ENCODE measurements around the gene HMGCS2.
"Not testable (repeated sequence)": the region's sequence is repeated elsewhere in the genome, so short reads cannot be mapped to it uniquely, and the experiment has no call there.

Gene HMGCS2

DNA sequence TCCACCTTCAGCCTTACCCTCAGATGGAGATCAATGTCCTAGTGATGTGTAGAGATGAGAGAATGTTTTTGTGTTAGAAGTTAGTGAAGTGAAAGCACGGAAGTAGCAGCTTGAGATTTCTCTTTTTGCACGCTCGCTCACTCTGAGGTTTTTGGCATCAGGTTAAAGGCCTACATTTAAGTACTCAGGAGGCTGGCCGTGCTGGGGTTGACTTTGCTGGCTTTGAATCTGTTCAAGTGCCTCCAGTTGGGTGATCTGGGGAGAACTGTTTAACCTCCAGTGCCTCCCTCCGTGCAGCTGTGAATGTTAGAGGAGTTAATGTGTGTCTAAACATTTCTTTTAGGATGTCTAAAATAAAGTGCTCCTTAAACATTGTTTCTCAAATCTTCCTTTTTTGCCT lies 43.1 kb downstream of the HMGCS2 start:
- DNase-seq: no peak

DNA sequence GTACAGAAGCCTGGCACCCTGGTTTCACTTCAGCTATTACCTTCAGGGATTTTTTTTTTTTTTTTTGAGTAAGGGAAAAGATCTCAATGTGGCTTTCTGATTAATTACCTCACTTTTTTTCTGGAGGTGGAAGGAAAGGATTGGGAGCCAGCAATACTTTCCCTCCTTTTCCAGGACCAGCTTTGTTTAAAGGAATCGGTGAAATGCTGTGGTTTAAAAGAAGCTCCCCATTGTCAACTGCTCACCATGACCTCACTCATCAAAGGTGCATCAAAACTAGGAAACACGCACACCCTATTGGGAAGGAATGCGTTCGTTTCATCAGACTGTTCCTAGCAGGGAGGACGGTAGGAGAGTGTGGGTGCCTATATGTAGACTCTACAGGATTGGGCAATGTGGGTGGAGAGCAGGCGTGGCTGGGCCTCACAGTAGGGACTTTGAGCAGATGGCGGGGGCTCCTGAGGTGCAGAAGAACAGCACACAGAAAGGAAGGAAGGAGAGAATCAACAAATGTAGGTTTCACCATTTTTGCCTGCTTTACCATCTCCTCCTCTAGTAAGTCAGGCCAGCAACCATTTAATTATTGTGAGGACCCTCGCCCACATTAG lies 44.0 kb downstream of the HMGCS2 start:
- no peak for DNase-seq

GRCh38 chr1:119721896-119722295 lies 46.8 kb downstream of the HMGCS2 start:
- DNase-seq: no peak

DNA sequence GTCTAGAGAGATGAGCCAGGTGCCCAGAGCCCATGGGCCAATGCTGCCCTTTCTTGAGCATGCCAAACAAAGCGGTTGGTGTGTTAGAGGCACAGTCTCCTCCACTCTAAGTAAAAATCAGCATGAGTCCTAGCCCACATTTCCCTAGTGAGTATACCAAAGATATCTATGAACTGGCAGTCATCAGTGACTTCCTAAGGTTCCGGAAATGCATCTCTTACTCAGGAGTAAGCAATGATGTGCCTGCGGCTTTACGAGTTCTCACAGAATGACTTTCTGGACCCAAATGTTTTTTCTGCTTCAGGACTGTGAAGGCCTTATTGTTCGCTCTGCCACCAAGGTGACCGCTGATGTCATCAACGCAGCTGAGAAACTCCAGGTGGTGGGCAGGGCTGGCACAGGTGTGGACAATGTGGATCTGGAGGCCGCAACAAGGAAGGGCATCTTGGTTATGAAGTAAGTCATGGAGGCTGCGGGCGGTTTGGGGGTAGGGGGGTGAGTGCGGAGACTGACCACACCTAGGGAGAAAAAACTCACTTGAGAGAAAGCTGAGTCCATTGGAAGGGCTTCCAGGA lies 47.8 kb downstream of the HMGCS2 start:
- no peak for DNase-seq

- DNase-seq: no peak
These were observed 49.7 kb downstream of the HMGCS2 start for GRCh38 chr1:119718972-119719371.

DNA sequence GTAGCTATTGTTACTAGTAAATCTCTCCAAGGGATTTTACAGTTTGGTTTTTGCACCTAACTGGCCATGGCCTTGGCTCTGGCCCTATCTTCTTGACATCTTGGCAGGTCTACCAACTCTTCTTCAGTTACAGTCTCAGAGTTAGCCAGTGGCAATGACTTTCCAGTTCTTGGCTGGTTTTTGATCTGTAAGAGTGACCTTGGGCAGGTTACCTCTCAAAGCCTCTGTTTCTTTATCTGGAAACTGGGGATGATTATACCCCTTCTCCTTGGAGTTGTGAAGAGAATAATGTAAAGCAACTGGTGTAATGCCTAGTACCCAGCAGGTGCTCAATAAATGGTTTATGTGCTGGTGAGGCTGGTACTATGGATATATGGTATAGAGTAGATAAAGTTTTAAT lies 50.3 kb downstream of the HMGCS2 start:
- DNase-seq: no peak

DNA sequence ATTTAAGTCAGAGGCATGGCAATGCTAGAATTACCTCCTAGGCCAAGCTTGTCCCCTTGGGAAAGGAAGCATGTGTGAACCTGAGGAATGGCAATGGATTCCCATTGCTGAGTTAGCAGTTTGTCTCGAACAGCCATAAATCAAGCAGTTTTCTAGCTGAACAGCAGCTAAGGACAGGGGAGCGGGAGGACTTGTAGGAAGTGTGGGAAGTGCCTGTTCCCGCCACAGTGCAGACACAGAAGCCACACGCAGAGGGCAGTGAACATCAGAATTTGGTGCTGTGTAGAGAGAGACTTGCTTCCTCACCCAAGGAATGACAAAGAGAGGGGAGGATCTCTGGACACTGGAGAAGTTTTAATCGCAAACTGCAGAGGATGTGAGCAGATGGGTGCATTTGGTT lies 53.2 kb downstream of the HMGCS2 start:
- no peak for DNase-seq

GRCh38 chr1:119714583-119714982 lies 54.1 kb downstream of the HMGCS2 start:
- no peak for DNase-seq

- DNase-seq: peak; percentile 24
These were observed 54.8 kb downstream of the HMGCS2 start for GRCh38 chr1:119713749-119714456.

DNA sequence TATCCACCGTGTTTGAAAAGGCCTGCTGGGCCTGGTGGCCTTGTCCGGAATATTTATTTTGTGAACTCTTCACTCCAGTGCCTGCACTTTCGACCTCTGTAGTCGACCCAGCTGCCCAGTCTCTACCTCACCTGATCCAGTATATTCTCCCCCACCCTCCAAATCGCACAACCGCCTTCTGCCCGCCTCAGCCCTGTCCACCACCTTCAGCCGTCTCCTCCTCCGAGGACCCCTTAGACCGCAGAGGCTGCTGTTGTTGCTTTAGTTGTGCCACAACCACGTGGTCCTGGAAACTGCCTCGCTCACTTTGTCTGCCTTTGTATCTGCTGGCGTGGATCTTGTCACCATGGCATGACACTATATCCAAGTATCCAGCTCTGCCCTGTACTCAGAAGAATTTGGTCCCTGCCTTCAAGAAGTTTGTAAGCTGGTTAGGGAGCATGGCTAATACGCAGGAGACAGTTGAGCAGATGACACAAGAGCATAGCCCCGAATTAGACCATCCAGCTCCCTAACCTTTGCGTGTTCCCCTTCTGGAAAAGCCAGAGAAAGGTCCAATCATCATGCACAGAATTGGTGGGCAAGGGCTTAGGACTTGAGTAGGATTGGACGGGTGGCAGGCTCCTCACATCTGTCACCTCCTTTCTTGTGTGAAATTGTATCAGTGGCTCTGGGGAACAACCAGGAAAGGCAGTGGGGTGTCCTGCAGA lies 55.5 kb downstream of the HMGCS2 start:
- peak; percentile 6 for DNase-seq

DNA sequence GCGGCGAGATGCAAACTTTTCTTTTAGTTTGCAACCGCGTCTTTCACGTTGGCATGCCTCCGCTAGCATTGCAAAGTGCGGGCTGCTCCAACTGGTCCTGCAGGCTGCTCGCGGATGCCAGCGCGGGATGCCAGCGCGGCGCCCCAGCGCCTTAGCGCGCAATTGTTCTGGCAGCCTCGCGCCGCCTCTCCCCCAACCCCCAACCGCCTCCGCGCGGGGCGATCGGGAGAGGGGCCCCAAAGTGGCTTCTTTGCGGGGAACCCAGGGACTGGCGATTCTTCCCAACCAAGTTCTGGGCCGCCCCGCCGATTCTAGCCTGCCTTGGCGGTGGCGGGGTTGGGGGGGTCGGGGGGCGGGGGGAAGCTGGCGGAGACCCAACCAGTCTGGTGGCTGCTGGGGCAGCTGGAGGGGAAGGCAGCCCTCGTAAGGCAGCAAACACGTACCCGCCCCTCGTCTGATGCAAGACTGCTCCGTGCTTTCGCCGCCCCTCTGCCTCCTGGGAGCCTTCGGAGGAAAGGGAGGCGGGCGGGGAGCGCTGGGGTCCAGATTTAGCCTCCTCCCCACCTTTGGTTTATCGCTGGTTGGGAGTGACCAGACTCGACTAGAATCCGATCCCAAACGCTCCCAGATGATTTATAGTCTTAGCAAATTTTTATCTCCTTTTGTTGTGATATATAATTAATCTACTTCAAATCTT lies 56.2 kb downstream of the HMGCS2 start:
- peak; percentile 68 for DNase-seq

DNA sequence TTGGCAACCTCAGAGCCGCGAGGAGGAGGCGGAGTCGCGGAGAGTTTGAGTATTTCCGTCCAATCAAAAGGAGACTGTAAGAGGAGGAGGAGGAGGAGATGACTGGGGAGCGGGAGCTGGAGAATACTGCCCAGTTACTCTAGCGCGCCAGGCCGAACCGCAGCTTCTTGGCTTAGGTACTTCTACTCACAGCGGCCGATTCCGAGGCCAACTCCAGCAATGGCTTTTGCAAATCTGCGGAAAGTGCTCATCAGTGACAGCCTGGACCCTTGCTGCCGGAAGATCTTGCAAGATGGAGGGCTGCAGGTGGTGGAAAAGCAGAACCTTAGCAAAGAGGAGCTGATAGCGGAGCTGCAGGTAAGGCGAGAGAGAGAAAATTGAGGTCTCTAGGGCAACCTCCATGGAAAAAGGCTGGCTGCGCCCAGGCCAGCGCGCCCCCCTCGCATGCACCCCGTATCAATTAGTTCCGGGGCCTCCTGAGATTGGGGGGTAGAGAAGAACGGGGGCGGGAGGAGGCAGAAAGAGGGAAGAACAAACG lies 56.8 kb downstream of the HMGCS2 start, which contains the start of gene PHGDH:
PHGDH (plus strand) TSS at position 131 of the 538 bp plus-strand sequence; CDS start at position 220, 89 bp downstream.
- peak; percentile 79 for DNase-seq

GRCh38 chr1:119711356-119711803 lies 57.3 kb downstream of the HMGCS2 start:
- DNase-seq: not testable (repeated sequence)

- DNase-seq: not testable (repeated sequence)
These were observed 62.1 kb downstream of the HMGCS2 start for GRCh38 chr1:119706599-119706998.

DNA sequence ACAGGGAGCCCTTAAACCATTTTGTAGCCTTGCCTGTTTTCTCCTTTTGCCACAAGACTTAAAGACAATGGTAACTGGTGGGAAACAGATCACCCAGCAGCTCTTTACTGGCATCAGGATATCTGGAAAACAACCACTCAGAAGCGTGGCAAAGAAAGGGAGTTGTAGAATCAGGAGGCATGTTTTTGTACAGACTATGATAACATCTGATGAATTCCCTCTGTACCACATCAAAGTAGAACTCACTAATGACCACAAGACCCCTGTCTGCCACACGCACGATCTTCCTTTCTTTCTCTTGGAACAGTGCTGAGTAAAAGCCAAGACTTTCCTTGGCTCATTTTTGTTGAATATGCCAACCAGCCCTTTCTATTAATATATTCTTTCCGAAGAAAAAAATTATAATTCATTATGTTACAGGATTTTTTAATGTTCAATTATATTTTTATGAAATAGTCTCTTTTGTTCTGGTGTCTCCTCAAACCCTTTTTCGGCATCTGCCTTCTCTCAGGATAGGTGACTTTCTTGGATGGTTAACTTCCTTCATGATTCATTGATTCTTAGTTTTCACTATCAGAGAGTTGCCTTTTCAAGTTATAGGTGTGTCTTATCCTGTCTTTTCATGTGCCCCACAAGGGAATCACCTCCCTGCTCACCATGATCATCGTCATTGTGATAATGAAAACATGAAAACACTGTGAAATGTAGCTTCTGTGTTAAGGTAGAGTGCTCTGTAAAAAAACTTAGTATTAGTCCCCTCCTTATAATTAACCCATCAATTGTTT lies 64.8 kb downstream of the HMGCS2 start:
- DNase-seq: no peak

DNA sequence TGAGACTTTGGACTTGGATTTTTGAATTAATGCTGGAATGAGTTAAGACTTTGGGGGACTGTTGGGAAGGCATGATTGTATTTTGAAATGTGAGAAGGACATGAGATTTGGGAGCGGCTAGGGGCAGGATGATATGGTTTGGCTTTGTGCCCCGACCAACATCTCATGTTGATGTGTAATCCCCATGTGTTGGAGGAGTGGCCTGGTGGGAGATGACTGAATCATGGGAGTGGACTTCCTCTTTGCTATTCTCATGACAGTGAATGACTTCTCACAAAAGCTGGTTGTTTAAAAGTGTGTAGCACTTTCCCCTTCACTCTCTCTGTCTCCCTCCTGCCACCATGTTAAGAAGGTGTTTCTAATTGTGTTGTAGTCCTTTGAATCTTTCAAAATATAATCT lies 66.3 kb downstream of the HMGCS2 start:
- DNase-seq: no peak

DNA sequence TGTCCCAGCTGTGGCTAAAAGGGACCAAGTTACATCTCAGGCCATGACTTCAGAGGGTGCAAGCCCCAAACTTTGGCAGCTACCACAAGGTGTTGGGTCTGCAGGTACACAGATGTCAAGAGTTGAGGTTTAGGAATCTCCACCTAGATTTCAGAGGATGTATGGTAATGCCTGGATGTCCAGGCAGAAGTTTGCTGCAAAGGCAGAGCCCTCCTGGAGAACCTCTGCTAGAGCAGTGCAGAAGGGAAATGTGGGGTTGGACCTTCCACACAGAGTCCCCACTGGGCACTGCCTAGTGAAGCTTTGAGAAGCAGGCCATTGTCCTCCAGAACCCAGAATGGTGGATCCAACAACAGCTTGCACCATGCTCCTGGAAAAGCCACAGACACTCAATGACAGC lies 67.0 kb downstream of the HMGCS2 start:
- no peak for DNase-seq

DNA sequence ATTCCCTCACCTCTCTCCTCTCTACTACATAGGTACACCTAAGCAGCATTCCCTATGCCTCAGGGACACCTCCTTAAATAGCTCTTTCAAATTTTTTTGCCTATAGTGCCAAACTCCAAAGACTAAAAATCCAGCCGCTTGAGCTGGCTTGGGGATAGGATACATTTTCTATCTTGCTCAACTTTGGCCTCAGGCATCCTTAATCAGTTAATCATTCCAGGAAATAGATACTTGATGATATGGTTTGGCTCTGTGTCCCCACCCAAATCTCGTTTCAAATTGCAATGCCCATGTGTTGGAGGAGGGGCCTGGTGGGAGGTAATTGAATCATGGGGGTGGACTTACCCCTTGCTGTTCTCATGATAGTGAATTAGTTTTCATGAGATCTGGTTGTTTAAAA lies 68.4 kb downstream of the HMGCS2 start:
- no peak for DNase-seq
